HEK293T (cell line): Measurements from ENCODE around the gene RTEL1.

Experiments
- ARNT ChIP-seq: fragments of 450-650 bp; IDR thresholded peaks from 2 replicates; pipeline ENCODE4 v1.6.1; 2017; ENCODE audit warnings: mild to moderate bottlenecking
- BHLHE40 ChIP-seq: fragments of 450-650 bp; IDR thresholded peaks from 2 replicates; pipeline ENCODE4 v1.6.1; 2016; ENCODE audit warnings: mild to moderate bottlenecking, moderate library complexity, borderline replicate concordance
- ELF4 ChIP-seq: fragments of 450-650 bp; IDR thresholded peaks from 2 replicates; pipeline ENCODE4 v1.6.1; 2017; ENCODE audit warnings: antibody characterized with exemption
- FOXK2 ChIP-seq: fragments of 450-650 bp; IDR thresholded peaks from 2 replicates; pipeline ENCODE4 v1.6.1; 2016; ENCODE audit warnings: mild to moderate bottlenecking
- HDGF ChIP-seq: fragments of 450-650 bp; IDR thresholded peaks from 2 replicates; pipeline ENCODE4 v1.6.1; 2017; ENCODE audit warnings: antibody characterized with exemption, borderline replicate concordance
- SUZ12 ChIP-seq: fragments of 450-650 bp; IDR thresholded peaks from 2 replicates; pipeline ENCODE4 v1.6.1; 2016; ENCODE audit warnings: mild to moderate bottlenecking
- TARDBP ChIP-seq: fragments of 450-650 bp; IDR thresholded peaks from 2 replicates; pipeline ENCODE4 v1.6.1; 2016
- ZNF384 ChIP-seq: fragments of 450-650 bp; IDR thresholded peaks from 2 replicates; pipeline ENCODE4 v1.6.1; 2016

GRCh38 chr20:63745424-63745805, 87.3 kb downstream of the RTEL1 start:
- TF ChIP-seq HDGF (no peak), ARNT (no peak), ZNF384 (no peak), SUZ12 (no peak), BHLHE40 (no peak), ELF4 (no peak), FOXK2 (no peak), TARDBP (no peak)
